Stimulated activated naive CD8-positive, alpha-beta T cell treated with anti-CD3 and anti-CD28 coated beads, Interleukin-15, amount 100 ng/mL, for 72 hours (primary cell): ENCODE data around the gene PTPRT.

Experiments
- ATAC-seq: fragments of 150-1000 bp; cut with Tn5 transposase; 2 replicates; pipeline ENCODE4 v1.10.0; 2021; ENCODE audit warnings: mild to moderate bottlenecking, moderate library complexity
- DNase-seq, 2 donors: peaks; one replicate each; pipeline ENCODE4 v3.0.0; 2021 to 2022
- H3K27ac Mint-ChIP-seq, 2 donors: one replicate each; pipeline ENCODE4 v1.8.0; 2022; ENCODE audit warnings: mild to moderate bottlenecking in 2 of 2, mixed read lengths in 2 of 2, moderate library complexity in 2 of 2
- H3K27me3 Mint-ChIP-seq: one replicate; pipeline ENCODE4 v1.8.0; 2022; ENCODE audit warnings: mixed read lengths
- H3K4me1 Mint-ChIP-seq: one replicate; pipeline ENCODE4 v1.8.0; 2022; ENCODE audit warnings: mild to moderate bottlenecking, mixed read lengths
- H3K4me3 Mint-ChIP-seq, 2 donors: one replicate each; pipeline ENCODE4 v1.8.0; 2022; ENCODE audit warnings: mild to moderate bottlenecking in 2 of 2, mixed read lengths in 2 of 2, moderate library complexity in 1 of 2
- H3K9me3 Mint-ChIP-seq, 2 donors: one replicate each; pipeline ENCODE4 v1.8.0; 2022; ENCODE audit warnings: mixed read lengths in 2 of 2

The PTPRT gene

GRCh38 chr20:43032459-43032858, 157.2 kb downstream of the PTPRT start:
- Mint-ChIP-seq H3K27ac (no peak overlapping the region), H3K4me3 (no peak overlapping the region), H3K27me3 (no peaks in the 10 kb centered on the region), H3K9me3 (no peaks in the 10 kb centered on the region), H3K4me1 (no peaks in the 10 kb centered on the region)
- no peak for DNase-seq
- no peak for ATAC-seq

- DNase-seq (no peak), ATAC-seq (no peak)
- Mint-ChIP-seq H3K27me3 (no peaks in the 10 kb centered on the region), H3K27ac (no peak overlapping the region), H3K9me3 (no peaks in the 10 kb centered on the region), H3K4me1 (no peaks in the 10 kb centered on the region), H3K4me3 (no peak overlapping the region)
Observed at GRCh38 chr20:43029176-43029575, 160.5 kb downstream of the PTPRT start.

GRCh38 chr20:43028470-43028869, 161.2 kb downstream of the PTPRT start:
- no peaks in the 10 kb centered on the region for H3K4me1 Mint-ChIP-seq
- H3K4me3 Mint-ChIP-seq: no peak overlapping the region
- ATAC-seq (no peak), DNase-seq (no peak)
- no peaks in the 10 kb centered on the region for H3K9me3 Mint-ChIP-seq
- H3K27me3 Mint-ChIP-seq: no peaks in the 10 kb centered on the region
- H3K27ac Mint-ChIP-seq: no peak overlapping the region

- DNase-seq: no peak
- no peaks in the 10 kb centered on the region for H3K27me3 Mint-ChIP-seq
- no peak overlapping the region for H3K4me3 Mint-ChIP-seq
- no peak overlapping the region for H3K27ac Mint-ChIP-seq
- H3K4me1 Mint-ChIP-seq: no peaks in the 10 kb centered on the region
- ATAC-seq: no peak
- no peaks in the 10 kb centered on the region for H3K9me3 Mint-ChIP-seq
Observed at GRCh38 chr20:43023836-43024235, 165.9 kb downstream of the PTPRT start.

- H3K4me1 Mint-ChIP-seq: no peaks in the 10 kb centered on the region
- DNase-seq: no peak
- no peaks in the 10 kb centered on the region for H3K9me3 Mint-ChIP-seq
- no peak for ATAC-seq
- H3K4me3 Mint-ChIP-seq: no peak overlapping the region
- H3K27ac Mint-ChIP-seq: no peak overlapping the region
- peaks cover 11% of the 10 kb centered on the region for H3K27me3 Mint-ChIP-seq
Observed at GRCh38 chr20:43022568-43022967, 167.1 kb downstream of the PTPRT start.

GRCh38 chr20:43022081-43022480, 167.6 kb downstream of the PTPRT start:
- Mint-ChIP-seq H3K27ac (no peak overlapping the region), H3K4me3 (no peak overlapping the region), H3K4me1 (no peaks in the 10 kb centered on the region), H3K27me3 (peaks cover 15% of the 10 kb centered on the region), H3K9me3 (no peaks in the 10 kb centered on the region)
- no peak for DNase-seq
- no peak for ATAC-seq

GRCh38 chr20:43017241-43018030, 172.3 kb downstream of the PTPRT start:
- H3K27me3 Mint-ChIP-seq: peaks cover 18% of the 10 kb centered on the region
- no peak overlapping the region for H3K4me3 Mint-ChIP-seq
- ATAC-seq (no peak), DNase-seq (no peak)
- H3K27ac Mint-ChIP-seq: no peak overlapping the region
- no peaks in the 10 kb centered on the region for H3K4me1 Mint-ChIP-seq
- peaks cover 0 to 1% of the 10 kb centered on the region in 2 donors for H3K9me3 Mint-ChIP-seq

GRCh38 chr20:43016257-43016656, 173.4 kb downstream of the PTPRT start:
- Mint-ChIP-seq H3K27me3 (peaks cover 18% of the 10 kb centered on the region), H3K4me1 (no peaks in the 10 kb centered on the region), H3K9me3 (peaks cover 0 to 8% of the 10 kb centered on the region in 2 donors), H3K27ac (no peak overlapping the region), H3K4me3 (no peak overlapping the region)
- DNase-seq: no peak
- no peak for ATAC-seq

- ATAC-seq: no peak
Observed at GRCh38 chr20:43015566-43015965, 174.1 kb downstream of the PTPRT start.

GRCh38 chr20:43014206-43014605, 175.5 kb downstream of the PTPRT start:
- Mint-ChIP-seq H3K4me1 (no peaks in the 10 kb centered on the region), H3K4me3 (no peak overlapping the region), H3K27ac (no peak overlapping the region), H3K27me3 (peaks cover 18% of the 10 kb centered on the region), H3K9me3 (peaks cover 0 to 22% of the 10 kb centered on the region in 2 donors)
- DNase-seq (no peak), ATAC-seq (no peak)

More at GRCh38 chr20:43015566-43015965, 174.1 kb downstream of the PTPRT start:
- H3K27ac Mint-ChIP-seq: no peak overlapping the region
- peaks cover 18% of the 10 kb centered on the region for H3K27me3 Mint-ChIP-seq
- H3K4me1 Mint-ChIP-seq: no peaks in the 10 kb centered on the region
- no peak for DNase-seq
- peaks cover 0 to 8% of the 10 kb centered on the region in 2 donors for H3K9me3 Mint-ChIP-seq
- no peak overlapping the region for H3K4me3 Mint-ChIP-seq

GRCh38 chr20:43011491-43011890, 178.2 kb downstream of the PTPRT start:
- no peak for ATAC-seq
- Mint-ChIP-seq H3K9me3 (peaks cover 0 to 25% of the 10 kb centered on the region in 2 donors), H3K27ac (no peak overlapping the region), H3K4me3 (no peak overlapping the region), H3K4me1 (no peaks in the 10 kb centered on the region), H3K27me3 (no peaks in the 10 kb centered on the region)
- DNase-seq: no peak

GRCh38 chr20:43009532-43009931, 180.2 kb downstream of the PTPRT start:
- ATAC-seq (no peak), DNase-seq (no peak)
- Mint-ChIP-seq H3K27ac (no peak overlapping the region), H3K27me3 (no peaks in the 10 kb centered on the region), H3K4me3 (no peak overlapping the region), H3K9me3 (peaks cover 0 to 25% of the 10 kb centered on the region in 2 donors), H3K4me1 (no peaks in the 10 kb centered on the region)

GRCh38 chr20:43007525-43007924, 182.2 kb downstream of the PTPRT start:
- ATAC-seq (no peak), DNase-seq (no peak)
- no peaks in the 10 kb centered on the region for H3K4me1 Mint-ChIP-seq
- H3K9me3 Mint-ChIP-seq: peaks cover 0 to 24% of the 10 kb centered on the region in 2 donors
- no peak overlapping the region for H3K4me3 Mint-ChIP-seq
- no peak overlapping the region for H3K27ac Mint-ChIP-seq
- H3K27me3 Mint-ChIP-seq: no peaks in the 10 kb centered on the region

GRCh38 chr20:43006651-43007375, 182.9 kb downstream of the PTPRT start:
- H3K27me3 Mint-ChIP-seq: no peaks in the 10 kb centered on the region
- H3K4me1 Mint-ChIP-seq: no peaks in the 10 kb centered on the region
- no peak for ATAC-seq
- H3K4me3 Mint-ChIP-seq: no peak overlapping the region
- DNase-seq: no peak
- H3K27ac Mint-ChIP-seq: no peak overlapping the region
- peaks cover 0 to 17% of the 10 kb centered on the region in 2 donors for H3K9me3 Mint-ChIP-seq

- ATAC-seq (no peak), DNase-seq (no peak)
- Mint-ChIP-seq H3K4me1 (no peaks in the 10 kb centered on the region), H3K4me3 (no peak overlapping the region), H3K27ac (no peak overlapping the region), H3K9me3 (no peaks in the 10 kb centered on the region), H3K27me3 (no peaks in the 10 kb centered on the region)
Observed at GRCh38 chr20:43003318-43003944, 186.3 kb downstream of the PTPRT start.

GRCh38 chr20:42996141-42996540, 193.6 kb downstream of the PTPRT start:
- H3K9me3 Mint-ChIP-seq: no peaks in the 10 kb centered on the region
- DNase-seq: no peak
- no peaks in the 10 kb centered on the region for H3K27me3 Mint-ChIP-seq
- no peak overlapping the region for H3K27ac Mint-ChIP-seq
- no peak for ATAC-seq
- H3K4me3 Mint-ChIP-seq: no peak overlapping the region
- no peaks in the 10 kb centered on the region for H3K4me1 Mint-ChIP-seq
